ENCODE measurements around the gene POC1B. TPM values are rescaled to one million over a fixed set of nuclear protein-coding genes. Genes with fewer than 3 reads are reported as not detected.

Gene POC1B
- polyA plus RNA-seq, 1 donor from 2014 or later, result 26.1 TPM

GRCh38 chr12:89493670-89494302 is 32.1 kb downstream of the POC1B start:
- Mint-ChIP-seq H3K36me3 (peaks cover 8% of the 10 kb centered on the region), H3K27me3 (no peaks in the 10 kb centered on the region), H3K27ac (peak overlapping the region in 1 of 3 donors; percentile 31), H3K4me3 (peak overlapping the region in 1 of 4 donors; percentile 52), H3K9me3 (no peaks in the 10 kb centered on the region), H3K4me1 (peaks cover 20 to 25% (median 24%) of the 10 kb centered on the region in 3 donors)

DNA sequence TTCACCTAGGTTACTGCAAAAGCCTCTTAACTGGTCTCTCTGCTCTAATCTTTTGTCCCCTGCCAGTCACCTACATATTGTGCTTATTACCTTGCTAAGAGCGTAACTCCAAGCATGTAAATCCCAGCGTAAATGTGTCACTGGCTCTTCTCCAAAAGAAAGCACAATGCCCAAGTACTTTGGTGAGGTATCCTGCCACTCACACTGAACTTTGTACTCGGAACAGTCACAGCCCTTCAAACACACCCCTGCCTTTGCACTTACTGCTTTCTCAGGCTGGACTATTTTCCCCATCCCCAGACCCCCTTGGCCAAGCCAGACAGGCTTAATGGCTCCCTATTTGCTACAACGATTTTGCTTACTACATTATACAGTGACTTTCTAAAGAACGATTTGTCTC is 33.0 kb downstream of the POC1B start:
- Mint-ChIP-seq H3K4me1 (peaks cover 20 to 25% (median 24%) of the 10 kb centered on the region in 3 donors), H3K36me3 (peaks cover 8% of the 10 kb centered on the region), H3K9me3 (no peaks in the 10 kb centered on the region), H3K4me3 (no peak overlapping the region), H3K27me3 (no peaks in the 10 kb centered on the region), H3K27ac (peak overlapping the region in 1 of 3 donors; percentile 80)

DNA sequence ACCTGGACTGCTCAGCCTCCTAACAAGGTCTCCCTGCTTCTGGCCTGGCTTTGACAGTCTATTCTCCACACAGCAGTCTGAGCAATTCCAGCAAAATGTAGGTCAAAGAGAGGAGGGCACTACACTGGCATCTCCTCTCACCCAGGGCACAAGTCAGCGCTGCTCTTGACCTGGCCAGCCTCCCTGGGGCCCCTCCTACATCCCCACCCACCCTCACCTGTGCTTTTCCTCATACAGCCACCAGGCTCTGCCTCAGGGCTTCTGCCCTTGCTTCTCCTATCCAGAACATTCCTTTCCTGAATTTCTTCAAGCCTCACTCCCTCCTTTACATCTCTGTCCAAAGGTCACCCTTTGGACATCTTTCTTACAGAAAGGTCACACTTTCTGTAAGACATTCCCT is 34.9 kb downstream of the POC1B start:
- Mint-ChIP-seq H3K36me3 (peaks cover 8% of the 10 kb centered on the region), H3K9me3 (no peaks in the 10 kb centered on the region), H3K27ac (no peak overlapping the region), H3K4me3 (no peak overlapping the region), H3K27me3 (no peaks in the 10 kb centered on the region), H3K4me1 (peaks cover 20 to 23% (median 20%) of the 10 kb centered on the region in 3 donors)

DNA sequence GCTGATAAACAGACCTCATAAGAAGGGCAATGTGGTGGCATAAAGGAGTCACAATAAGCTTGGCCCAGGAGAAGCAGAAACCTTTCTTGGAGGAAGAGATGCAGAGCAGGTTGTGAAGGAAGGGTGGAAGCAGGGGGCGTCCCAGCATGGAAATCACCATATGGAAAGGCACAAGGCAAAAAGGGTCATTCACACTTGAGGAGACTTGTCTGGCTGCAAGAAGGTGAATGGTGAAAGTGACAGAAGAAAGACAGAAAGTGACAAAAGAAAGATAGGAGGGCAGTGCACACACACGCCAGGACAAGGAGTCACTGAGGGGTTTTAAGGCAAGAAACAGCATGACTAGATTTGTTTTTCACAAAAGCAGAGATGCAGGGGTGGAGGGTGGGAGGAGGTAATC is 39.6 kb downstream of the POC1B start:
- Mint-ChIP-seq H3K27me3 (no peaks in the 10 kb centered on the region), H3K36me3 (peaks cover 4% of the 10 kb centered on the region), H3K4me1 (peaks cover 0 to 10% (median 1%) of the 10 kb centered on the region in 3 donors), H3K4me3 (no peak overlapping the region), H3K27ac (no peak overlapping the region), H3K9me3 (no peaks in the 10 kb centered on the region)

- peaks cover 7% of the 10 kb centered on the region for H3K36me3 Mint-ChIP-seq
- no peak overlapping the region for H3K4me3 Mint-ChIP-seq
- no peak overlapping the region for H3K27ac Mint-ChIP-seq
- no peaks in the 10 kb centered on the region for H3K27me3 Mint-ChIP-seq
- H3K4me1 Mint-ChIP-seq, result peaks cover 0 to 10% (median 1%) of the 10 kb centered on the region in 3 donors
- no peaks in the 10 kb centered on the region for H3K9me3 Mint-ChIP-seq
Observed at GRCh38 chr12:89484470-89484869, 41.4 kb downstream of the POC1B start.

DNA sequence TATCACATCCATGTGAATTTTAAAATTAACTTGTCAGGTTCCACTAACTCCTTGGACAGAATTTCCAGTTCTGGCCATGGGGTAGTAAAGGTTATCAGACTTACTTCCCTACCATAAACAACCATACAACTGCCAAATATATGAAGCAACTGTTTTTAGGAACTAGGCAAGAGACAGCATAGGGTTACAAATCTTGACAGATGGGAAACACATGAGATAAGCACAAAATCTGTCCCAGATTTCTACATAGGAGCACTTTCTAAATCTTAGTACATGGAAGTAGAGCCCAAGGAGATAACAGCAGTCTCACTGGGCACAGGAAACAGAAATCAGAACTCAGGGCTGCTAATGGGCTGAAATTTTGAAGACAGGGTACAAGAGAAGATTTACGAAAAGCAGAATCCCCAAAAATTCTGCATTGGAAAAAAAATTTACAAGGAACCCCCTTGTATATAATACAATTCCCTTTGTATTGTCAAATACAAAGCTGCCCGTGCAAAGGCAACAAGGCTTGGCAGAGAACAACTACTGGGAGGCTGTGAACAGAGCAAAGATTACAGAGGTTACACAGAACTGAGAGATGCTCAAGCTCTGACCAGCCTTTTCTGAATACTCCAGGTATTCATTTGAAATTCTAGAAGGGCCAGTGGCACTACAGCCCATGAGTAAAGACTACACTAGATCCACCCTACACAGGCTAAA is 44.5 kb downstream of the POC1B start:
- Mint-ChIP-seq H3K27me3 (no peaks in the 10 kb centered on the region), H3K4me1 (peaks cover 1 to 16% (median 2%) of the 10 kb centered on the region in 3 donors), H3K9me3 (no peaks in the 10 kb centered on the region), H3K36me3 (peaks cover 7% of the 10 kb centered on the region), H3K4me3 (no peak overlapping the region), H3K27ac (peak overlapping the region in 1 of 3 donors; percentile 14)

DNA sequence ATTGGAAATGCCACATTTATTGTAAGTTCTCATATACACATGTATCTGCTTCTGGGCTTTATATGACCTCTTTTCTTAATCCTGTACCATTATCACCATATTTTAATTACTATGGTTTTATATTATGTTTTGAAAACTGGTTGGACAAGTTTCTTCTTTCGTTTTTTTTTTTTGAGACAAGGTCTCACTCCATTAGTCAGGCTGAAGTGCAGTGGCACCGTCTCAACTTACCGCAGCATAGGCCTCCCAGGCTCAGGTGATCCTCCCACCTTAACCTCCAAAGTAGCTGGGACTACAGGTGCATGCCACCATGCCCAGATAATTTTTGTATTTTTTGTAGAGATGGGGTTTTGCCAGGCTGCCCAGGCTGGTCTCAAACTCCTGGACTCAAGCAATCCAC is 45.9 kb downstream of the POC1B start:
- Mint-ChIP-seq H3K4me3 (no peak overlapping the region), H3K9me3 (no peaks in the 10 kb centered on the region), H3K36me3 (peaks cover 7% of the 10 kb centered on the region), H3K27me3 (no peaks in the 10 kb centered on the region), H3K27ac (no peak overlapping the region), H3K4me1 (peaks cover 3 to 16% (median 3%) of the 10 kb centered on the region in 3 donors)

- H3K27ac Mint-ChIP-seq, result peak overlapping the region in 2 of 3 donors; percentile 1 to 88
- no peaks in the 10 kb centered on the region for H3K9me3 Mint-ChIP-seq
- H3K27me3 Mint-ChIP-seq, result no peaks in the 10 kb centered on the region
- H3K4me1 Mint-ChIP-seq, result peaks cover 8 to 16% (median 9%) of the 10 kb centered on the region in 3 donors
- peaks cover 8% of the 10 kb centered on the region for H3K36me3 Mint-ChIP-seq
- H3K4me3 Mint-ChIP-seq, result peak overlapping the region in 1 of 4 donors; percentile 43
Observed at GRCh38 chr12:89477633-89478279, 48.1 kb downstream of the POC1B start.

DNA sequence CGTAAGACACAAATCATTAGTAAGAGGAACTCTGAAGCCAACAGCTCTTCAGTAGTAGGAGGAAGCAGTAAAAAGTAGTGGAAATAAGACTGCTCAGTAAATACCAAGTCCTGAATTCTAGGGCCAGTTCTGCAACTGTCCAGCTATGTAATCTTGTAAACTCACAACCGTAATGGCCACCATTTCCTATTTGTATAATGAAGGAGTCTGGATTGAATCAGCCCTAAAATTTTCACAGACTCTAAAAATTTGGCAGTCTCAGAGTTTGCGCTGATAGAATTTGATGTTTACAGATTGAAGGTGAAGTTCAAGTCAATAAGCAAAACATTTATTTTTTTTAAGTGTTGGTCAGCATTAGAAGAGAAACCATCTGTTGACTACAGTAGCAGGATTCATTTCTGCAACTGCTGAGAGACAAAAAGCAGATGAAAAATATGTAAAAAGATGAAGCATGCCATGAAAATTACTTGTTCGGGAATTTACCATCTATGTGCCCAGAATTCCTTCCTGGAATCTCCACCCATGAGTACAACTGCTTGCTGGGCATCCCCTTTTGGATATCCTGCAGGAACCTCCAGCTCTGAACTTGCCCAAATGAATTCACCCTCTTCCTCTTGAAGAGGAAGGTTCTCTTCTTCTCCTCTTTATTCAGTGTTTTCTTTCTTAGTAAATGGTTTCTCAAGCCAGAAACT is 48.8 kb downstream of the POC1B start:
- H3K9me3 Mint-ChIP-seq, result no peaks in the 10 kb centered on the region
- H3K27ac Mint-ChIP-seq, result peak overlapping the region in 1 of 3 donors; percentile 47
- peaks cover 8% of the 10 kb centered on the region for H3K36me3 Mint-ChIP-seq
- no peaks in the 10 kb centered on the region for H3K27me3 Mint-ChIP-seq
- H3K4me3 Mint-ChIP-seq, result peak overlapping the region in 1 of 4 donors; percentile 43
- H3K4me1 Mint-ChIP-seq, result peaks cover 10 to 11% (median 11%) of the 10 kb centered on the region in 3 donors

- Mint-ChIP-seq H3K4me3 (no peak overlapping the region), H3K36me3 (peaks cover 8% of the 10 kb centered on the region), H3K9me3 (no peaks in the 10 kb centered on the region), H3K4me1 (peaks cover 6 to 11% (median 10%) of the 10 kb centered on the region in 3 donors), H3K27me3 (no peaks in the 10 kb centered on the region), H3K27ac (peak overlapping the region in 1 of 3 donors; percentile 47)
Observed at GRCh38 chr12:89476232-89476631, 49.6 kb downstream of the POC1B start.

- no peaks in the 10 kb centered on the region for H3K9me3 Mint-ChIP-seq
- peaks cover 6% of the 10 kb centered on the region for H3K36me3 Mint-ChIP-seq
- H3K27me3 Mint-ChIP-seq, result no peaks in the 10 kb centered on the region
- peaks cover 12 to 16% (median 12%) of the 10 kb centered on the region in 3 donors for H3K4me1 Mint-ChIP-seq
- H3K4me3 Mint-ChIP-seq, result no peak overlapping the region
- peak overlapping the region in 1 of 3 donors; percentile 48 for H3K27ac Mint-ChIP-seq
Observed at GRCh38 chr12:89475203-89475990, 50.5 kb downstream of the POC1B start.

GRCh38 chr12:89474615-89475014 is 51.2 kb downstream of the POC1B start:
- Mint-ChIP-seq H3K9me3 (no peaks in the 10 kb centered on the region), H3K4me1 (peaks cover 12 to 18% (median 14%) of the 10 kb centered on the region in 3 donors), H3K27me3 (no peaks in the 10 kb centered on the region), H3K4me3 (no peak overlapping the region), H3K36me3 (peaks cover 1% of the 10 kb centered on the region), H3K27ac (peak overlapping the region in 1 of 3 donors; percentile 48)

DNA sequence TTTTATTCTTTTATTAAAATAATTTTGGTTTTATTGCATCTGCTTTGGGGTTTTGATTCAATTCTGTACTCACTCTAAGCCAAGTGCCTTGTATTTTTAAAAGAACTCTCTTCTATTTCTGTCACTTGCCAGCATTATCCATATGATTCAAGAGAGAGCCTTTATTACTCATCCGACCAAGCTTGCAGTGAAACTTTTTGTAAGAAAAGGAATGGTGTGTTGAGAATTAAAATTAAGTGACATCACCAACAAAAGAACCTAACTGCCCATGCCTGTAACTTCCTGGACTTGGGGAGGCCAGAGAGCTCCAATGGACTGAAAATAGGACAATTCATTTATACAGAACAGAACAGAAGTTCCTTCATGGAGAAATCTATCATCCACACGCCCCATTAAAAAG is 53.3 kb downstream of the POC1B start:
- peaks cover 1% of the 10 kb centered on the region for H3K36me3 Mint-ChIP-seq
- H3K9me3 Mint-ChIP-seq, result no peaks in the 10 kb centered on the region
- no peak overlapping the region for H3K4me3 Mint-ChIP-seq
- H3K4me1 Mint-ChIP-seq, result peaks cover 28 to 35% (median 30%) of the 10 kb centered on the region in 3 donors
- H3K27me3 Mint-ChIP-seq, result no peaks in the 10 kb centered on the region
- no peak overlapping the region for H3K27ac Mint-ChIP-seq
